AG09319 (cell line): ENCODE measurements around the gene METTL24.
A peak's percentile ranks its signal among the peaks of the same experiment; 100 is the strongest.

Experiments
- DNase-seq: peaks from one replicate; pipeline ENCODE4 v3.0.0-alpha.2; 2010; ENCODE audit warnings: low read depth; ENCODE audit errors: extremely low read depth
- CTCF ChIP-seq: IDR thresholded peaks from 2 replicates; pipeline ENCODE4 v1.5.1; 2011; ENCODE audit warnings: low read depth, mild to moderate bottlenecking, inconsistent platforms, low read length, moderate library complexity

METTL24 gene

DNA sequence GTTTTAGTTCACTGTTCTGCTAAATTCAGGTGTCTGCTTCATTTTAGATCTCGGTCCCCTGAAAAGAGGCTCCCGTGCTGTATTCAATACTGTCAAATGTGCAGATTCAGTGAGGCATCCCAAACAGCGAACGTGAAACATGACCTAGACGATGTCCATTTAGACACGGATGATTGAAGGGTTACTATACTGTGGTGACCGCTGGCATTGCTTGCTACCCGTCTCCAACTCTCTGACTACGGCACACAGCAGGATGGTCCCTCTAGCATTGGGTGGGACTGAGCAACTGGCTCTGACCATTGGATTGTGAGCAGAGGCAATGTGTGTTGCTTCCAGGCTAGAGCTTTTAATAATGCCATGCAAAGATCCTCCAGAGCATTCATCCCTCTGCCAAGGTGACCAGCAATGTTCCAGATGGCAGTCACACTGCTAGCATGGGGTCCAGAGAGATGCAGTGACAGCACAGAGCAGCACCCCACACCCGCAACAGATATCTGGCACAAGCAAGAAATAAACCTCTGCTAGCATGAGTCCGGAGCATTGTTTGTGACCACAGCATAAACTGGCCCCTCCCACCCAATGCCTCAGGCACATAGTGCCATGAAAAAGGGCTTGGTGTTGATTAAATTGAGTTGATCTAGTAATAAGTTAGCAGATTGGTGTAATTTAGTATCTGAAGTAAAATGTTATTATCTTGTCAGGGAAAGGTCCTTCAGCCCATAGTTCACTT lies 9.0 kb downstream of the METTL24 start:
- TF ChIP-seq CTCF, result no peak
- no peak for DNase-seq

DNA sequence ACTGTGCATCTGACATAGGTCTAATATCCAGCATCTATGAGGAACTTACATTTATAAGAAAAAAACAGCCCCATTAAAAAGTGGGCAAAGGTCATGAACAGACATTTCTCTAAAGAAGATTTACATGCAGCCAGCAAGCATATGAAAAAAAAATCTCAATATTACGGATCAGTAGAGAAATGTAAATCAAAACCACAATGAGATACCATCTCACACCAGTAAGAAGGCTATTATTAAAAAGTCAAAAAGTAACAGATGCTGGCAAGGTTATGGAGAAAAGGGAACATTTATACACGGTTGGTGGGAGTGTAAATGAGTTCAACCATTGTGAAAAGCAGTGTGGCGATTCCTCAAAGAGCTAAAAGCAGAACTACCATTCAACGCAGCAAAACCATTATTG lies 13.1 kb downstream of the METTL24 start:
- TF ChIP-seq CTCF, result no peak
- DNase-seq, result no peak

GRCh38 chr6:110342759-110343158 lies 15.4 kb downstream of the METTL24 start:
- TF ChIP-seq CTCF, result no peak
- DNase-seq, result no peak

- TF ChIP-seq CTCF, result peak; percentile 43
Observed at GRCh38 chr6:110341663-110342596, 16.2 kb downstream of the METTL24 start.

DNA sequence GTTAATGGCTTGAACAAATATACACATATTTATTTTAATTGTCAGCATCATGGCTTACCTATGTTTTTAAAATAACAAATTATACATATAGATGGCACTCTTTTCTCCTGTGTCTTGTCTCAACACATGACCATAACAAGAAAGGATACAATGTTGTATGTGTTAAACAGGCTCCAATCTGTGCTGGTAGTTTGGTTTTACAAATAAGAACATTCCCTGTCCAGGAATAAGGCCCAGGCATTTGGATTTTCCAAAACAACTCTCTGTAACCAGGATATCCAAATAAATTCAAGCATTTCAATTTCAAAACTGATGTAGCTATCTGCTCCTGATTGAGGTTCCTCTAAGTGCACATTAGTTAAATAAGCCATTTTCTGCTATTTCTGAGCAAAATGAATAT lies 17.1 kb downstream of the METTL24 start:
- no peak for TF ChIP-seq CTCF
- no peak for DNase-seq

More at GRCh38 chr6:110341663-110342596, 16.2 kb downstream of the METTL24 start:
- DNase-seq, result no peak

- TF ChIP-seq CTCF, result no peak
Observed at GRCh38 chr6:110340392-110340965, 17.7 kb downstream of the METTL24 start.

More at GRCh38 chr6:110340392-110340965, 17.7 kb downstream of the METTL24 start:
- DNase-seq, result no peak
